Measurements from ENCODE around the gene PDZD2.
"Not testable (repeated sequence)": the region's sequence is repeated elsewhere in the genome, so short reads cannot be mapped to it uniquely, and the experiment has no call there.

Gene PDZD2

DNA sequence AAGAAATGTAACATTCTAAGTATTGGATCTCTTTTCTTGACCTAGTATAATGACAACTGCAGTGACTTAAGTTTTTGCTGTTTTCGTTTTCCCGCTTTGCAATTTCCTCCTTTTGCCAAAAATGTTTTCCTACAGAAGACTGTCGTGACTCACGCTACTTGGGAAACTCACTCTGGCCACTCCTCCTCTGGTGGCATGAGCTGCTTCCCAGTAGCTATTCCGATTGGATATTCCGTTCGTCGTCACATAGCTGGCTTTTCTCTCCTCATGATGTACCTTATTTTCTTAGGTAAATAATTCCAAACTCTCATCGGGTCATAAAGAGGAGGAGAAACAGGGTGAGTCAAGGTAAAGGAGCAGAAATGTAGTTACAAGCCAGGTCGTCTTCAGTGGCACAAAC, 470.3 kb downstream of the PDZD2 start:
- Histone ChIP-seq H3K4me1 (peaks cover 0 to 11% (median 0%) of the 10 kb centered on the region in 4 donors), H3K27me3 (no peaks in the 10 kb centered on the region), H3K9me3 (no peaks in the 10 kb centered on the region), H3K27ac (no peak overlapping the region), H3K4me3 (no peak overlapping the region), H3K36me3 (peaks cover 30 to 67% (median 48%) of the 10 kb centered on the region in 3 donors)
- intact Hi-C loops (cut with DNase I; ENCODE audit: low total_unique reads) = no loop called here
- no peak for TF ChIP-seq CTCF (IDR thresholded peaks at IDR 0.05)
- DNase-seq = no peak

DNA sequence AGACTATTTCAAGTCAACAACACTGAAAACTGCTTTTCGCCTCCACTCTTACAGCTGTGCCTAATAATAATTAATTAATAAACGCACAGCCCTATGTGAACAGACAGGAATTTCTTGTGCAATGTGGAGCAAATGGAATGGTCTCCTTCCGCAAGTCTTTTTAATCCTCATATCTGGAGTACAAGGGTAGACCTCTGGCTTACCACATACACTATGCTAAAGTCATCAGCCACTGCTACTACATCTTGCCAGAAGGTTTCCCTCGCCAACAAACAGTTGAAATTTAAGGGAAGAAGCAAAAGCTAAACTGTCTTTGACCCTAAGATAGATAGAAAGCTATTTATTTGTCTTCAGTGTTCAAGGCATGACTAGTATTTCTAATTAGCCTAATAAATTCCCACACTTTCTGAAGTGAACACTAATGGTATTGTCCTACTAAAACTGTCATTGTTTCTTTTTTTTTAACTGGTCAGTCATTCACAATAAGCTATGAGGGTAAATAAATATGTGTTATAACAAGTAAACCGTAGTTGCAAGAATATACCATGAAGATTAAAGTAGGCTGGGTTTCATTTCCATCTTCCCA, 471.3 kb downstream of the PDZD2 start:
- Histone ChIP-seq H3K27me3 (no peaks in the 10 kb centered on the region), H3K4me3 (no peak overlapping the region), H3K9me3 (no peaks in the 10 kb centered on the region), H3K4me1 (peaks cover 0 to 20% (median 0%) of the 10 kb centered on the region in 4 donors), H3K27ac (no peak overlapping the region), H3K36me3 (peaks cover 23 to 60% (median 42%) of the 10 kb centered on the region in 3 donors)
- intact Hi-C loops (cut with DNase I; ENCODE audit: low total_unique reads) = no loop called here
- no peak for DNase-seq
- no peak for TF ChIP-seq CTCF (IDR thresholded peaks at IDR 0.05)

DNA sequence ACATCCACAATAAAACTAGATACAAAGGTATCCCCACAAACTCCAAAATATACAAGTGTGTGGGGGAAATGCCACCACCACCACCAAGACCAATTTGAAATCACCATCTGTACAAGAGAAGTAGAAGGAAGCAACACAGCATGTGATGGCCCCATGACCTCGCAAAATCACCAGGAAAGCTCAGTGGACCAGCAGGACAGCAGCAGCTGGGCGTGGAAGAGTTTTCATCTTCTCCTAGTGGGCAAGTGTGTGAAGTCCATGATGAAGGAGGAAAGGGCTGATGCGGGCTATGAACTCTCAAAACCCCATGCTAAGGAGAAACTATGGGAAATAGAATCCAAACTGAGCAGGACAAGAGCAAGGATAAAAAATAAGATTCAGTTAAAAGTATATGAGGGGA, 477.1 kb downstream of the PDZD2 start:
- Histone ChIP-seq H3K27ac (peak overlapping the region in 1 of 2 donors; percentile 3), H3K9me3 (no peaks in the 10 kb centered on the region), H3K27me3 (no peaks in the 10 kb centered on the region), H3K4me1 (peaks cover 0 to 31% (median 0%) of the 10 kb centered on the region in 4 donors), H3K4me3 (no peak overlapping the region), H3K36me3 (peaks cover 6 to 35% (median 15%) of the 10 kb centered on the region in 3 donors)
- intact Hi-C loops (cut with DNase I; ENCODE audit: low total_unique reads) = no loop called here
- no peak for DNase-seq
- no peak for TF ChIP-seq CTCF (IDR thresholded peaks at IDR 0.05)

GRCh38 chr5:32116574-32117313, 477.8 kb downstream of the PDZD2 start:
- no peak overlapping the region for H3K27ac ChIP-seq
- DNase-seq = no peak
- H3K27me3 ChIP-seq = no peaks in the 10 kb centered on the region
- no peak overlapping the region for H3K4me3 ChIP-seq
- peaks cover 0 to 31% (median 0%) of the 10 kb centered on the region in 4 donors for H3K4me1 ChIP-seq
- H3K36me3 ChIP-seq = peaks cover 6 to 43% (median 14%) of the 10 kb centered on the region in 3 donors
- TF ChIP-seq CTCF (IDR thresholded peaks at IDR 0.05) = no peak
- no peaks in the 10 kb centered on the region for H3K9me3 ChIP-seq
- intact Hi-C loops (cut with DNase I; ENCODE audit: low total_unique reads) = no loop called here

- H3K27me3 ChIP-seq; DNase-seq; H3K4me3 ChIP-seq; H3K9me3 ChIP-seq; H3K27ac ChIP-seq; intact Hi-C loops (cut with DNase I; ENCODE audit: low total_unique reads): not testable (repeated sequence)
- peaks cover 0 to 25% (median 0%) of the 10 kb centered on the region in 4 donors for H3K4me1 ChIP-seq
- H3K36me3 ChIP-seq = peaks cover 0 to 29% (median 13%) of the 10 kb centered on the region in 3 donors
Observed at GRCh38 chr5:32118922-32119321, 480.0 kb downstream of the PDZD2 start.

GRCh38 chr5:32123058-32123805, 484.3 kb downstream of the PDZD2 start:
- Histone ChIP-seq H3K27me3 (no peaks in the 10 kb centered on the region), H3K9me3 (no peaks in the 10 kb centered on the region), H3K27ac (no peak overlapping the region), H3K36me3 (peaks cover 11 to 43% (median 24%) of the 10 kb centered on the region in 3 donors), H3K4me3 (no peak overlapping the region), H3K4me1 (peaks cover 0 to 22% (median 2%) of the 10 kb centered on the region in 4 donors)
- TF ChIP-seq CTCF (IDR thresholded peaks at IDR 0.05) = no peak
- intact Hi-C loops (cut with DNase I; ENCODE audit: low total_unique reads) = no loop called here
- DNase-seq = no peak

All from tibial artery (tissue), 4 donors.